Superior temporal gyrus (tissue), 1 donor: ENCODE measurements around the gene LEMD2.

Experiments
- DNase-seq: peaks from one replicate; pipeline ENCODE4 v3.0.0-alpha.2; 2016; ENCODE audit errors: extremely low spot score

Gene LEMD2

GRCh38 chr6:33738153-33738552, 50.8 kb downstream of the LEMD2 start:
- DNase-seq, result no peak

- DNase-seq, result no peak
These were observed 51.5 kb downstream of the LEMD2 start for GRCh38 chr6:33737267-33738026.

GRCh38 chr6:33735216-33735615, 53.7 kb downstream of the LEMD2 start:
- no peak for DNase-seq

- no peak for DNase-seq
These were observed 55.3 kb downstream of the LEMD2 start for GRCh38 chr6:33733709-33734007.

GRCh38 chr6:33732817-33733708, 55.9 kb downstream of the LEMD2 start:
- no peak for DNase-seq

- no peak for DNase-seq
These were observed 56.5 kb downstream of the LEMD2 start for GRCh38 chr6:33732385-33732784.

- DNase-seq, result no peak
These were observed 57.1 kb downstream of the LEMD2 start for GRCh38 chr6:33731751-33732282.

- no peak for DNase-seq
These were observed 57.9 kb downstream of the LEMD2 start for GRCh38 chr6:33731035-33731434.

GRCh38 chr6:33730611-33731010, 58.3 kb downstream of the LEMD2 start:
- no peak for DNase-seq

- DNase-seq, result no peak
These were observed 59.9 kb downstream of the LEMD2 start for GRCh38 chr6:33729059-33729458.

- DNase-seq, result no peak
These were observed 60.5 kb downstream of the LEMD2 start for GRCh38 chr6:33728438-33728837.

GRCh38 chr6:33727932-33728331, 61.0 kb downstream of the LEMD2 start:
- DNase-seq, result no peak

GRCh38 chr6:33727126-33727525, 61.8 kb downstream of the LEMD2 start:
- no peak for DNase-seq

- no peak for DNase-seq
These were observed 62.2 kb downstream of the LEMD2 start for GRCh38 chr6:33726696-33727095.

- no peak for DNase-seq
These were observed 62.8 kb downstream of the LEMD2 start for GRCh38 chr6:33725891-33726673.

- DNase-seq, result no peak
These were observed 63.7 kb downstream of the LEMD2 start for GRCh38 chr6:33725222-33725621.

- DNase-seq, result no peak
These were observed 64.6 kb downstream of the LEMD2 start for GRCh38 chr6:33724102-33725023.

GRCh38 chr6:33723371-33724085, 65.4 kb downstream of the LEMD2 start:
- DNase-seq, result no peak

GRCh38 chr6:33722103-33722623, 66.8 kb downstream of the LEMD2 start:
- DNase-seq, result no peak

- DNase-seq, result no peak
These were observed 67.4 kb downstream of the LEMD2 start for GRCh38 chr6:33721508-33721907.
